GM12872 (cell line): ENCODE measurements around the gene TRMO.

ENCODE experiments used
- CTCF ChIP-seq: IDR thresholded peaks from 3 replicates; pipeline ENCODE4 v1.5.1; 2011; ENCODE audit warnings: low read depth, mild to moderate bottlenecking, low read length, moderate library complexity; ENCODE audit not compliant: insufficient read depth

TRMO gene

GRCh38 chr9:97930972-97931371 lies 8.7 kb upstream of the TRMO start:
- TF ChIP-seq CTCF = no peak

DNA sequence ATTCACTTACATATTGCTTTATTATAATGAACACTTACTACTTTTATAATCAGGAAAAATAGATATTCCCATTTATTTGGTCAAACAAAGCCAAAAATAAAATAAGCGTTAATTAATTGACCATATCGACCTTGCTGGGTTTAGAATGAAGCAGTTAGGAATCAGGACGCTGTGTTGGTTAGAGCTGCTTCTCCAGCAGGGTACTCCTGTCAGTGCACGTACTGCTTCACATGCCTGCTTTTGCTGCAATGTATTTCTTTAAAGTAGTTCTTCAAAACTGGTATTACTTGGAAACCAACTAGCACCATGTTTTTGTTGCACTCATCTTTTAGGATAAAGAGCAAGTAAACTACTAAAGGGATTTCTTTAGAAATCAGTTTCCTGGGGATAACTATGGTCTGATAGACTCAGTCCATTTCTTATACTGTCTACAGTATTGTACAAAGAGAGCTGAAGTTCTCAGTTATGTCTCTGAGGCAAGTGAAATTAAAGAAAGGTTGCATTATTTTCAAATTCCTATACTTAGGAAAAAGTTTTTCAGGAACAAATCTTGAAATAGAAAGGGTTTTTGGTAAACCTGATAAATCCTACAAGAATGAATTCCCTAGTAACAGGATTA lies 6.8 kb upstream of the TRMO start:
- no peak for TF ChIP-seq CTCF

DNA sequence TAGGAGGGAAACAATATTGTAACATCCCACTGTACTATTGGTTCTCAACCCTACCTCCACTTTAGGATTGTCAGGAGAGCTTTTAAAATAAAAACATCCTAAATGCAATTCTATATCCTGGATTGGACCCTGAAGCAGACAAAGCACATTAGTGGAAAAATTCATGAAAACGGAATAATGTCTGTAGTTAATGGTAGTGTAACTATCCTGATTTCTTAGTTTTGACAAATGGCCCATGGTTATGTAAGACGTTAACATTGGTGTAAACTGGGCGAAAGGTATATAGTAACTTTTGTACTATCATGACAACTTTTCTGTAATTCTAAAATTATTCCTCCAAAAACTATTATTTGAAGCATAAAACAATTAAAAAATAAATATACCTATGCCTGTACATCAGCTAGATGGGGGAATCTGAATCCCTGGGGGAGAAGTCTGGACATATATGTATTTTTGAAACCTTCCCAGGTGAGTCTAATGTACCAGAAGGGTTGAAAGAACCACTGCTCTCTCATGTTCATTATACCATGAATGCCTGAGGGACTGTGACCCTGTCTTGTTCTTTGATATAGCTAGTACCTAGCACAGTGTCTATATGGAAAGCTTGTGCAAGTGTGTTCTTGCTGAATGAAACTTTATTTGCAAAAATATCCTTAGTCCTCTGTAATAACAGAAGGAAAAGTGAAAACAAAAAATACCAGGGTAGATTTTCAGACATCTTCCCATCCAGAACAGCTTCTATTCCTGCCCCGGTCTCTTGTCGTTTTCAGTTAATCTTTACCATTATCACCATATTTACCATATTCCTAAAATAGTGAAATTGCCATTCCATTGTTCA lies 3.4 kb upstream of the TRMO start:
- TF ChIP-seq CTCF = no peak

GRCh38 chr9:97924386-97924785 lies 2.1 kb upstream of the TRMO start:
- TF ChIP-seq CTCF = no peak

GRCh38 chr9:97923529-97924108 lies 1.3 kb upstream of the TRMO start:
- peak; percentile 63; the same call in 2 of the 3 replicates for TF ChIP-seq CTCF

DNA sequence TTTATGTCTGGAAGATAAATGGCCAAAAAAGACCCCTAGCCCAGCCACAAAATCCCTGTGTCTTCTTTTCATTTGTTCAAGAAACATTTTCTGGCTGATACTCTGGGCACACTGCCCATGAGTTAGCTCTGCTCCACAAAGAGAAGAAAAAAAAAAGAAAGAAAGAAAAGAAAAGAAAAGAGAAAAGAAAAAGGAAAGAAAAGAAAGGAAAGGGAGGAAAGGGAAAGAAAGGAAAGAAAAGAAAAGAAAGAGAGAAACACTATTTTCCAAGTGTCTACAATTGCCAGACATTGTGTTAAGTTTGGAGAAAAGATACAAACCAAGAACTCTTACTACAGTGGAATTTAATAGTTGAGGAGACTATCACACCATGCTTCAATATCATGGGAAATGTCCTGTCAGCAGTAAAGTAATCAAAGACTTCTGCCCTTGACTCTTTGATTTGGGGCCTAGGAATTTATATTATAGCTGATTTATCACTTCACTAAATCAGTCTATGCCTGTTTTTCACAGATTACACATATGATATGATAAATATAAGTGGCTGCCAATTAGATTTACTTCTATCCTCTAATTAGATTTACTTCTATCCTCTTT lies 3.0 kb downstream of the TRMO start:
- TF ChIP-seq CTCF = no peak

DNA sequence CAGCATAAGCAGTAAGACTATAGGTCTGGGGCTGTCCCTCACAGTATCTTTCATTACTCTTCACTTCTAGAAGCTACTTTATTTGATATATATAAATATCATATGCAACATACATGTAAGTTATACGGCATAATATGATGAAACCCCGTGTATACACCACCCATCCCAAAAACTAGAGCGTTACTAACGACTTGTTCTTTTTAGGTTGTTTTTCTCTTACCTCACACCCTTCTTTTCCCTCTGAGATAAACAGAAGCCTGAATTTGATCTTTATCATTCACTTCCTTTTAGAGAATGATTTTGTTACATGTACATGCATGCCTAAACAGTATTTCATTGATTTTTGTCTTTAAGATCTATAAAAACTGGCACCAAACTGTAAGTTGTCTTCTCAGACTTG lies 3.7 kb downstream of the TRMO start:
- no peak for TF ChIP-seq CTCF
